Hepatocyte (in vitro differentiated cells): ENCODE data around the gene EGLN2.

Experiments used
- EZH2 ChIP-seq: fragments of 200-600 bp; sonication (generic); IDR thresholded peaks from 2 replicates; pipeline ENCODE4 v1.6.1; 2016; ENCODE audit warnings: antibody characterized with exemption, mild to moderate bottlenecking, borderline replicate concordance
- EZH2phosphoT487 ChIP-seq: fragments of 200-600 bp; sonication (generic); IDR thresholded peaks from one replicate; pipeline ENCODE4 v1.6.1; 2018; ENCODE audit warnings: antibody characterized with exemption, mild to moderate bottlenecking, low read depth, moderate library complexity; ENCODE audit not compliant: unreplicated experiment, severe bottlenecking
- TF ChIP-seq, protein P1 (sequence below): fragments of 200-600 bp; sonication (generic); IDR thresholded peaks from 2 replicates; pipeline ENCODE4 v1.5.1; 2016; ENCODE audit warnings: antibody characterized with exemption, mild to moderate bottlenecking; ENCODE audit not compliant: poor library complexity

DNA sequence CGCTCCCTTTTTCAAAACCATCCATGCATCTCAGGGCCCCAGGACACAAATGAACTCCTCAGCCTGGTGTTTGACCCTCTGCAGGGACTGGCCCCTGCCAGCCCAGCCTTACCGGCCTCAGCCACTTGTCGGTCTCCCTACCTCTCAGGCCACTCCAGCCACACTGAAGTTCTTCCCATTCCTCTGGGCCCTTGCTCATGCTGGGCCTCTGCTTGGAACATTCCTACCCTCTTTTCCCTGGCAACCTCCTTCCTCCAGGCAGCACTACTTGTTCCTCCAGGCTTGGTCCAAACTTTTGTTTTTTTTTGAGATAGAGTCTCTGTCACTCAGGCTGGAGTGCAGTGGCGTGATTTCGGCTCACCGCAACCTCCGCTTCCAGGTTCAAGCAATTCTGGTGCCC lies 7.6 kb upstream of the EGLN2 start:
- TF ChIP-seq, protein P1, sequence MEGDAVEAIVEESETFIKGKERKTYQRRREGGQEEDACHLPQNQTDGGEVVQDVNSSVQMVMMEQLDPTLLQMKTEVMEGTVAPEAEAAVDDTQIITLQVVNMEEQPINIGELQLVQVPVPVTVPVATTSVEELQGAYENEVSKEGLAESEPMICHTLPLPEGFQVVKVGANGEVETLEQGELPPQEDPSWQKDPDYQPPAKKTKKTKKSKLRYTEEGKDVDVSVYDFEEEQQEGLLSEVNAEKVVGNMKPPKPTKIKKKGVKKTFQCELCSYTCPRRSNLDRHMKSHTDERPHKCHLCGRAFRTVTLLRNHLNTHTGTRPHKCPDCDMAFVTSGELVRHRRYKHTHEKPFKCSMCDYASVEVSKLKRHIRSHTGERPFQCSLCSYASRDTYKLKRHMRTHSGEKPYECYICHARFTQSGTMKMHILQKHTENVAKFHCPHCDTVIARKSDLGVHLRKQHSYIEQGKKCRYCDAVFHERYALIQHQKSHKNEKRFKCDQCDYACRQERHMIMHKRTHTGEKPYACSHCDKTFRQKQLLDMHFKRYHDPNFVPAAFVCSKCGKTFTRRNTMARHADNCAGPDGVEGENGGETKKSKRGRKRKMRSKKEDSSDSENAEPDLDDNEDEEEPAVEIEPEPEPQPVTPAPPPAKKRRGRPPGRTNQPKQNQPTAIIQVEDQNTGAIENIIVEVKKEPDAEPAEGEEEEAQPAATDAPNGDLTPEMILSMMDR: no peak
- no peak for TF ChIP-seq EZH2
- no peak for TF ChIP-seq EZH2phosphoT487
